ENCODE measurements around the gene CADM4.
"Not testable (repeated sequence)": the region's sequence is repeated elsewhere in the genome, so short reads cannot be mapped to it uniquely, and the experiment has no call there.

CADM4 gene

DNA sequence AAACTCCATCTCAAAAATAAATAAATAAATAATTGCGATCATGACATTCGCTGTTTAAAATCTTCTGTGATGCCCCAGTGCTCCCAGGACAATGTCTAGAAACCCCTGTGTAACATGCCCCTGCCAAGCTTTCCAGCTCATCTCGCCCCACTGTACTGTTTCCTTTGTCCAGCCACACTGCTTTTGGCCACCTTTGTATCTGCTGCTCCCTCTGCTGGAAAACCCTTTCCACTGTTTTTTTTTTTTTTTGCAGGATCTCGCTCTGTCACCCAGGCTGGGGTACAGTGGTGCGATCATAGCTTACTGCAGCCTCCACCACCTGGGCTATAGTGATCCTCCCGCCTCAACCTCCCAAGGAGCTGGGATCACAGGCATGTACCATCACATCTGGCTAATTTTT, 22.8 kb upstream of the CADM4 start:
- no peak for DNase-seq

GRCh38 chr19:43660971-43661360, 21.3 kb upstream of the CADM4 start:
- DNase-seq = no peak

DNA sequence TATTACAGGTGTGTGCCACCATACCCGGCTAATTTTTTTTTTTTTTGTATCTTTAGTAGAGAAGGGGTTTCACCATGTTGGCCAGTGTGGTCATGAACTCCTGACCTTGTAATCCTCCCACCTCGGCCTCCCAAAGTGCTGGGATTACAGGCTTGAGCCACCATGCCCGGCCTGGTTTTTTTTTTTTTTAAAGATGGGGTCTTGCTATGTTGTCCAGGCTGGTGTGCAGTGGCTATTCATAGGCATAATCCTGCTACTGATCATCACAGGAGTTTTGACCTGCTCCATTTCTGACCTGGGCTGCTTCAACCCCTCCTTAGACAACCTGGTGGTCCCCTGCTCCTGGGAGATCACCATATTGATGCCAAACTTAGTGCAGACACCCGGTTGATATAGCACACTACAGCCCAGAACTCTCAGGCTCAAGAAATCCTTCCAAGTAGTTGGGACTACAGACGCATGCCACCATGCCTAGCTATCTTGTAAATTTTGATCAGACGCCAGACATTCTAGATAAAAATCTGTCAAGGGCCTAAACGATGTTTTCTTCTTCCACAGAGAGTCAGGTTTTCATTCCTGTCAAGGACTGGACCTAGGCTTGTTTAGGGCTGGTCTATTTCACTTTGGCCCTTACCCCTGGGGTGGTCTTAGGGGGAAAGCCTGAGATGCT, 20.8 kb upstream of the CADM4 start:
- no peak for DNase-seq

DNA sequence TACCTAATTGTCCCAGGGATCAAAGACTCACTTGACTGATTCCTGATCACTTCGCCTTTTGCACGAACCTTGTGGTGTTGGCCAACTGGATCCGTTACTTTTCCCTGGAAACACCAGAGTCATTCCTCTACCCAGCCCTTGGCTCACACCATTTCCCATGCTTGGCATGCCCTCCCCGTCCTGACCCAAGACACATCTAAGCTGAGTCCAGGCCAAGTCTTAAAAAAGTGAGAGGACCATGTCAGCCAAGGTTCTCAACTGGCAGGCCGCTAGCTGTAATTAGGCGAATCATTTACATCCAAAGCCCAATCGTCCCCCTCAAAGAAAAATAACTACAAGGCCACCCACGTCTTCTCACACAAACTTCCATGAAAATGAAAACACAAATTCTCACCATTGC, 18.8 kb upstream of the CADM4 start:
- no peak for DNase-seq

- DNase-seq = no peak
Observed at GRCh38 chr19:43658001-43658400, 18.4 kb upstream of the CADM4 start.

- DNase-seq = no peak
Observed at GRCh38 chr19:43656436-43656835, 16.8 kb upstream of the CADM4 start.

DNA sequence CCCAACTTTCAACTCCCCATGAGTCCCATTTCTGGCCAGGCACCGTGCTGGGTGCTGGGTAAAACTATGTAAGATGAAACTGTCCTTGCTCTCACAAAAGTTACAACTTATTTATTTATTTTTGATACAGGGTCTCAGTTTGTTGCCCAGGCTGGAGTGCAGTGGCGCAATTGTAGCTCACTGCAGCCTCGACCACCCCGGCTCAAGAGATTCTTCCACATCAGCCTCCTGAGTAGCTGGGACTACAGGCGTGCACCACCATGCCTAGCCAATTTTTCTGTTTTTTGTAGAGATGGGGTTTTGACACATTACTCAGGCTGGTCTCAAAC, 12.9 kb upstream of the CADM4 start:
- no peak for DNase-seq

DNA sequence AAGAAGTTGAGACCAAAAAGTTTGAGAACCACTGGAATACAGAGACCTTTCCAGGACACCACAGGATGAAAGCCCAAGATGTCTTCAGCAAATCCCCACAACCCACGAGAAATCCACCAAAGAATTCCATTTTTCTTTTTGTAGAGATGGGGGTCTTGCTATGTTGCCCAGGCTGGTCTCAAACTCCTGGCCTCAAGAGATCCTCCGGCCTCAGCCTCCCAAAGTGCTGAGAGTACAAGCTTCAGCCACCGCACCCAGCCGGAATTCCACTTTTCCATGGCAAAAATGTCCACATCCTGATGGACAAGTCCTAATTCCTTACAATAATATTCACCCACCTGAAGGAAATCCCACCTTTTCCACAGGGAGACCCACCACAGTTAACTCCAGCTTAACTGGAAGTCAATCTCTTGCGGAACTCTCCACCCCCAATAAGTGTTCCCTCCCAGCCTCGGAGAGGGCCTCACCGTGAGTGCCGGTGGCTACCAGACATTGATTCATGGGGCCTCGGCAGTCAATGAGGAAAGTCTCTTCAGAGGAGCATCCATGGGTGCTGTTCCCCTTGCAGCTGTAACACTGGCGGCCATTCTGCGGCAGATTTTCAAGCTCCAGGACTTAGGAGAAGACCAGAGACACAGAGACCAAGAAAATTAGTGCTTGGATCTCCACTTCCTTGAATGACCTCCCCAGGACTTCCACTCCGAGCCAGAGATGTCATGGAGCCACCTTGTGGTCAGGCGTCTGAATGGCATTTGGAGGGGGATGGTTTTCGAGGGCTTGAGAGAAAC, 12.3 kb upstream of the CADM4 start:
- peak; percentile 40 for DNase-seq

GRCh38 chr19:43650276-43650675, 10.6 kb upstream of the CADM4 start:
- not testable (repeated sequence) for DNase-seq

DNA sequence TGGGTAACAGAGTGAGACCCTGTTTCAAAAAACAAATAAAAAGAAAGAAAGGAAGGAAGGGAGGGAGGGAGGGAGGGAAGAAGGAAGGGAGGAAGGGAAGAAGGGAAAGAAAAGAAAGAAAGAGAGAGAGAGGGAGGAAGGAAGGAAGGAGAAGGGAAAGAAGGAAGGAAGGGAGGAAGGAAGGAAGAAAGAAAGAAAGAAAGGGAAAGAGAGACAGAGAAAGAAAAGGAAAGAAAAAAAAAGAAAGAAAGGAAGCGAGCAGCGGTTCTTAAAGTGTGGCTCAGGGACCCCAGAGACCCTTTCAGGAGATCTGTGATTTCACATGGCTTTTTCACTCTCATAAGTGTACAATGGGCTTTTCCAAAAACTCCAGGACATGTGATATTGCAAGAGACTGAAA, 9.9 kb upstream of the CADM4 start:
- no peak for DNase-seq

DNA sequence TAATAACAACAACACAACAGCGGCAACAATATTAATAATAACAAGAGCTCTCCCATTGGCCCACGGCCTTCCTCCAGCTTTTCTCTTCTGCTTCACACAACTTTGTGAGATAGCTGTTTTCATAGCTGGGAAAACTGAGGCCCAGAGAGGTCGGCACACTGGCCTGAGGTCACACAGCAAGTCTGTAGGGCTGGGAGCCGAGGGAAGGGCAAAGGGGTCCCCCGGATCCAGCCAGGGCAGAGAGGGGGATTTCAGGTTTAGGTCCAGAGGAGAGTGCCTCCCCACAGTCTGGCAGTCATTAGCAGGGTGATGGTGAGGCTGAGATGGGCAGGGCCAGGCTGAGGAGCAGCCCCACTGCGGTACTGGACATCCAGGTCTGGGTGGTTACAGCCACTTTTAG, 9.0 kb upstream of the CADM4 start:
- DNase-seq = no peak

- no peak for DNase-seq
Observed at GRCh38 chr19:43644181-43644580, 4.5 kb upstream of the CADM4 start.

GRCh38 chr19:43643326-43643725, 3.7 kb upstream of the CADM4 start:
- DNase-seq = no peak

DNA sequence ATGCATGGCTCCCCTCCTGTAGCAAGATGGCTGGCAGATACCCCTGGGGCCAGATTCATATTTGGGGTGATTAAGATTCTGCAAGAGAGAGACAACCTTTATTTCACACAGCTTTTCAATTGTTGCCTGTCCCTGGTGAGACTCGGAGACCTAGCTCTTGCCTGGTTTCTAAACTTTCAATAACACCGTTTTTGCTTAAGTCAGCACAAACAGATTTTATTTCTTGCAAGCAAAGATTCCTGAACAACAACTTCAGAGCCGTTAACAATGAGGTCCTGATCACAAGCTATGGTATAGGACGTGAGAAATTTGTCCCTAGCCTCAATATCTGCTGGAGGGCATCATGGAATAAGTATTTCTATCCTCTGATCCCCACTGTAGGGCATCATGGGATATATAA, 2.9 kb upstream of the CADM4 start:
- no peak for DNase-seq

DNA sequence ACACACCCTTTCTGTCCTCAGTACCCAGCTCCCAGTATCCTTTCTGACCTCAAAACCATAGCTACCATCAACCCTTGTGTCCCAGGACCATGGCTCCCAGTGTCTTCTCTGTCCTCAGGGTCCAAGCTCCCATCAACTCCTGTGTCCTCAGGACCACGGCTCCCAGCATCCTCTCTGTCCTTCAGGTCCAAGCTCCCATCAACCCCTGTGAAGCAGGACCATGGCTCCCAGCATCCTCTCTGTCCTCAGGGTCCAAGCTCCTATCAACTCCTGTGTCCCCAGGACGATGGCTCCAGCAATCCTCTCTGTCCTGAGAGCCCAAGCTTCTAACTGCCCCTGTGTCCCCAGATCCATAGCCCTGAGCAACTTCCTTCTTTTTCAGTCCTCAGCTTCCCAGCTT, 1.7 kb upstream of the CADM4 start:
- no peak for DNase-seq

- DNase-seq = no peak
Observed at GRCh38 chr19:43640424-43640757, 741 bp upstream of the CADM4 start.

GRCh38 chr19:43638995-43639518, 593 bp downstream of the CADM4 start:
- no peak for DNase-seq

GRCh38 chr19:43638214-43638994, 1.2 kb downstream of the CADM4 start:
- DNase-seq = no peak

DNA sequence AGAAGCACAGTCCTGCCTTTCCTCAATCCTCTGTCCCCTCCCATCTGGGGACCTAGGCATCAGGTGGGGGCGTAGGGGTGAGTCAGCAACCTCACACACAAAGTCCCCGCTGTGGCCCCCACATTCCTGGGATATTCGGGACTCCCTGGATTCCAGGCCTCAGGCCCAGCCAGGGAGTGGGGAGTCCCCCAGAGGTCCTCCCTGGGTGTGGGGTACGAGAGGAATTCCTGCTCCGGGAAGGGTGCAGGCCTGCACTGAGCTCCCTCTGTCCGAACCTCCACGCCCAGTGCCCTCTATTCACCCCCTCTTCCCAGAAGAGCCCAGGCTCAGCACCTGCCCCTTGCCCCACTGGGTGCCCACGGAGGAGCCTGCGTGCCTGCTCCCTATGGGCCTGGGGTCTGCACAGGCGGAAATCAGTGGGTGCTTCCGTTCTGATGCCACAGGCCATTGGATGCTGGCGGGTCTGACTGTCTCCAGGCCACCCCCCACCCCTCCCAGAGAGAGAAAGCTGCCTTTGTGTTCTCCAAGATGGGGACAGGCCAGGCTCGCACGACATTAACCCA, 3.4 kb downstream of the CADM4 start:
- DNase-seq = no peak

DNA sequence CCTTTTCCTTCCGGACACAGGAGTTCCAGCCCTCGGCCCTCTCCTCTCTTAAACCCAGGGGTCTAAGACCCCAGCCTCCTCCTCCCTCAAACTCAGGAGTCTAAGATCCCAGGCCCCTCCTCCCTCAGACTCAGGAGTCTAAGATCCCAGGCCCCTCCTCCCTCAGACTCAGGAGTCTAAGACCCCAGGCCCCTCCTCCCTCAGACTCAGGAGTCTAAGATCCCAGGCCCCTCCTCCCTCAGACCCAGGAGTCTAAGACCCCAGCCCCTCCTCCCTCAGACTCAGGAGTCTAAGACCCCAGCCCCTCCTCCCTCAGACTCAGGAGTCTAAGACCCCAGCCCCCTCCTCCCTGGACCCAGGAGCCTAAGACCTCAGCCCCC, 4.1 kb downstream of the CADM4 start:
- DNase-seq = not testable (repeated sequence)

- no peak for DNase-seq
Observed at GRCh38 chr19:43634872-43635560, 4.6 kb downstream of the CADM4 start.

GRCh38 chr19:43634506-43634871, 5.2 kb downstream of the CADM4 start:
- no peak for DNase-seq

DNA sequence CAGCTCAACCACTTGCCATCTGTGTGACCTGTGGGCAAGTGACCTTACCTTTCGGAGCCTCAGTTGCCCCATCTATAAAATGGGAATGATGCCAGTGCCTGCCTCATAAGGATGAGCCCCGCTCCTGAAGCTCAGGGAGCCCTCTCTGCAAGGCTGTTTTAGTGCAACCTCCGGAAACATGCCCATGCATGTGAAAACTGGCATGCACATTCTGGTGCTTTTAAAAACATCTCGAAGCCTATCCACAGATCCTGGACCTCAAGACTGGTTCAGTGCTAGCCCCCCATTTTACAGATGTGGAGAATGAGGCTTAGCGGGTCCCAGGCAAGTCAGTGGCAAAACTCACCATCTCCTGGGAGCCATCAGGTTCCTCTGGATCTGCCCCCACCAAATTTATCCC, 5.6 kb downstream of the CADM4 start:
- no peak for DNase-seq

Measured in NK-92 treated with Interleukin-12 subunit alpha and Interleukin-12 subunit beta, amount 100 ng/mL, for 24 hours (cell line).